GM18873 (cell line): ENCODE data around the gene ALDOA.

Source experiments
- ATAC-seq: cut with Tn5 transposase; IDR thresholded peaks from one replicate; pipeline ENCODE4 v1.9.1; 2021; ENCODE audit warnings: mild to moderate bottlenecking, moderate library complexity, moderate number of reproducible peaks; ENCODE audit not compliant: unreplicated experiment, low FRiP score

ALDOA gene

DNA sequence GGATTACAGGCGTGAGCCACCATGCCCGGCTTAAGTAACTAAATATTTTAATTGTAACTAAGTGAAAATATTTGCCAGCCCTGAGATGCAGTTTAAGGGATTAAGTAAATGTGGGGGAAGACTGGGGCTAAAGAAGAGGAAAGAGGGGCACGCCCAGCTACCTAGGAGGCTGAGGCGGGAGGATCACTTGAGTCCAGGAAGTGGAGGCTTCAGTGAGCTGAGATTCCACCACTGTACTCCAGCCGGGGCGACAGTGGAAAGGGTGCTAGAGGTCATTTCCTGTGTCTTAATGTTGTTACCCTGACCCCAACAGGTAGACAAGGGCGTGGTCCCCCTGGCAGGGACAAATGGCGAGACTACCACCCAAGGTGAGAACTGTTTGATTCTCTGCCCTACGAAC lies 2.8 kb downstream of the ALDOA start:
- ATAC-seq: no peak

DNA sequence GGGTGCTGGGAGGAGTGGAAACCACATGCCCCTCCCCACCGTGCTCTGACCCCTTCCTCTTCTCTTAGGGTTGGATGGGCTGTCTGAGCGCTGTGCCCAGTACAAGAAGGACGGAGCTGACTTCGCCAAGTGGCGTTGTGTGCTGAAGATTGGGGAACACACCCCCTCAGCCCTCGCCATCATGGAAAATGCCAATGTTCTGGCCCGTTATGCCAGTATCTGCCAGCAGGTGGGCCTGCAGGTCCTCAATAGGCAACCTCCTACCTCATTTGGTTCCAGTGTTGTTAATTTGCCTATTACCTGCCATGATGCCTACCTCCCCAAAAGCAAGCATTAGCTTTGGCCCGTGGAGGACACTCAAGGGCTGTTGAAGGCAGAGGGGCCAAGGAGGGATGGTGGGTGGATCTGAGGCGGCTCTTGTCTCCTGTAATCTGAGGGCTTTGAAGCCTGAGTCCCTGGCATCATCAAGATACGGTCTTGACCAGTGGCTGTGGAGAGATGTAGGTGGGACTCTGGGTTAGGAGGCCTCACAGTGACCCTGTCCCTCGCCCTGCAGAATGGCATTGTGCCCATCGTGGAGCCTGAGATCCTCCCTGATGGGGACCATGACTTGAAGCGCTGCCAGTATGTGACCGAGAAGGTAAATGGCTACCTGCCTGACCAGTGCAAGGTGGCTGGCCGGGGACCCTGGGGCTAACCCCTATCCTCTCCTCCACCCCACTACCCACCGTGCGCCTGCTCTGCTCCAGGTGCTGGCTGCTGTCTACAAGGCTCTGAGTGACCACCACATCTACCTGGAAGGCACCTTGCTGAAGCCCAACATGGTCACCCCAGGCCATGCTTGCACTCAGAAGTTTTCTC lies 3.4 kb downstream of the ALDOA start:
- no peak for ATAC-seq

DNA sequence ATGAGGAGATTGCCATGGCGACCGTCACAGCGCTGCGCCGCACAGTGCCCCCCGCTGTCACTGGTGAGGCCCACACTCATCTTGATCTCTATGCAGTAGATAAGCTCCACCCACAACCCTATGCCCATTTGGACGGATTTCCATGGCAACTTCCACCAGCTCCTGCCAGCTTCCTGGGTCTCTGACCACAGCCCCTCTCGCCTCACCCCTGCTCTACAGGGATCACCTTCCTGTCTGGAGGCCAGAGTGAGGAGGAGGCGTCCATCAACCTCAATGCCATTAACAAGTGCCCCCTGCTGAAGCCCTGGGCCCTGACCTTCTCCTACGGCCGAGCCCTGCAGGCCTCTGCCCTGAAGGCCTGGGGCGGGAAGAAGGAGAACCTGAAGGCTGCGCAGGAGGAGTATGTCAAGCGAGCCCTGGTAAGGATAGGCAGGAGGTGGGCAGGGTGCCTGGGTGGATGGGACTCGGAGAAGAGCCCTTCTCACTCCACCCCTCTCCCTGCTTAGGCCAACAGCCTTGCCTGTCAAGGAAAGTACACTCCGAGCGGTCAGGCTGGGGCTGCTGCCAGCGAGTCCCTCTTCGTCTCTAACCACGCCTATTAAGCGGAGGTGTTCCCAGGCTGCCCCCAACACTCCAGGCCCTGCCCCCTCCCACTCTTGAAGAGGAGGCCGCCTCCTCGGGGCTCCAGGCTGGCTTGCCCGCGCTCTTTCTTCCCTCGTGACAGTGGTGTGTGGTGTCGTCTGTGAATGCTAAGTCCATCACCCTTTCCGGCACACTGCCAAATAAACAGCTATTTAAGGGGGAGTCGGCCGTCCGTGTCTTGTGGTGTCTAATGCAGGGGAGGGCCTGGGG lies 4.3 kb downstream of the ALDOA start:
- no peak for ATAC-seq

DNA sequence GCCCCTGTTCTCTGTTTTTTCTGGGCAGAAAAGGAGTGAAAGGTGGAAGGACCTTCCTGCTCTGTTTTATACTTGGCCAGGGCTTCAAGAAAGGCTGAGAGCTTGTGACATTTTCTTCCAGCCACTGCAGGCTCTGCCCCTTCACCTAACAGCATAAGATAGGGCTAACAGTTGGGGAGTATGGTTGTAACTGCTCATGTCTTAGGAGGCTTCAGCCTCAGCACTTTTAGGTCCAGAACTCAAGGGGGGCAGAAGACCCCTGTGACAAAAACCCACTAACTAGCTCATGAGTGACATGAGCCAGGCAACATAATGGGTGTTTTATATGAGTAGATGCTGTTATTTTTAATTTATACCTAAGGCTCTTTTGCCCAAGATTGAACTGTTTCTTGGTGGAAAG lies 4.9 kb downstream of the ALDOA start:
- ATAC-seq: no peak

DNA sequence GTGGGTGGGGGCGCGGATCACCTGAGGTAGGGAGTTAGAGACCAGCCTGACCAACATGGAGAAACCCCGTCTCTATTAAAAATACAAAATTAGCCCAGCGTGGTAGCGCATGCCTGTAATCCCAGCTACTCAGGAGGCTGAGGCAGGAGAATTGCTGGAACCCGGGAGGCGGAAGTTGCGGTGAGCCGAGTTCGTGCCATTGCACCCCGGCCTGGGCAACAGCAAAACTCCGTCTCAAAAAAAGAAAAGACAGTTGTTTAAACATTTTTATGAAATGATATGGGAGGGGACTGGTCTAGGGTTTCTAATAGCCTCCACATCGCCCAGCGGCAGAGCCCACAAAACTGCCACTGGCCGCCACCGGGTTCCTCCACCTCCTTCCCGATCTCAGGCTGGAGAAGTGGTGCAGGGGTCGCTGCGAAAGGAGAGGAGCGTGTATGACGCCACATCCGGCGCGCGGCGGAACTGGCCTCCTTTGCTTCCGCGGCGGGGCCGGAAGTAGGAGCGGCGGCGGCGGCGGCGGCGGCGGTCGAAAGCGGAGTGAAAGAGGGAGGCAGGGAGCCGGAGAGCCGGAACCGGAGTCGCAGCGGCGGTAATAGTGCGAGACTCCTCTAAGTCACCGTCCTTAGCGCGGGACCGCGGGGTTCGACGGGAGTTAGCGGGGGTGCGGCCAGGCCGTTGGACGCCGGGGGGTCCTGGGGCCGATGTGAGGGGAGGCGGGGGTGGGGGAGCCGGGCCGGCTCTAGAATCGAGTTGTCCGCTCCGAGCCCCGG lies 10.1 kb downstream of the ALDOA start, which contains the start of gene PPP4C:
PPP4C (plus strand) TSS at position 492 of the 773 bp plus-strand sequence. CDS start 384 bp downstream, outside the sequence.
- no peak for ATAC-seq

GRCh38 chr16:30076276-30076791 lies 10.8 kb downstream of the ALDOA start:
- ATAC-seq: no peak

DNA sequence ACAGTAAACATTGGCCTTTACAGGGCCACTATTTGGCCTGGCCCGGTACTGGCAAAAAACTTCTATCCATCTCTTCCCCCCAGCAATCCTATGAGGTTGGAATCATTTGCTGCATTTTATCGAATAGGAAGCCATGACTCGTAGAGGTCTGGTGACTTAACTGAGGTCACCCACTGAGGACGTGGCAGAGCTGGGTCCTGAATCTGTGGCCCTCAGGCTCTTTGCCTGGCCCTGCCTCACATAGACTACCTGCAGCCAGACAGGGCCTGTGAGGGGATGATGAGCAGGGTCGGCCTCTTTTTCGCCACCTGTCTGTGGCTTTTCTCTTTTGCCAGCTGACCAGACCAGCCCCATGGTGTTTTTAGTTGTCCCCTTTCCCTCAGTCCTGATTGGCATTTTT lies 12.1 kb downstream of the ALDOA start:
- ATAC-seq: no peak

- no peak for ATAC-seq
These were observed 13.2 kb downstream of the ALDOA start for GRCh38 chr16:30078744-30079143.

DNA sequence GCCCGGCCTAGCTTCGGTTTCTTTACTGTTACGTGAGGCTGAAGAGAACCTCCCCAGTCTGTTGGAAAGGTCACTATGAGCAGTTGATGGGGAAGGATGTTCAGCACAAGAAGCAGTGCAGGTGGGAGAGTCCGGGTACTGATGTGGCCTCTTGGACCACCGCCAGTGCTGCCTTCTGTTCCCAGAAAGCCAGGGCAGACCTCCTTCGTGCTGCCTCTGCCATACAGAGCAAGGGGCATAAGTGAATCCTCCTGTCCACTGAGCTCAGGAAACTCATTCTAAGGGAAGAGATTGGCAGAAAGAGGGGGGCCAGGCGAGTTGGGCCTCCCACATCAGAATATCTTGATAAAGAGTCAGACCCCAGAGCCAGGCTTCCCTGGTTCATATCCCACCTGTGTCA lies 13.9 kb downstream of the ALDOA start:
- no peak for ATAC-seq

DNA sequence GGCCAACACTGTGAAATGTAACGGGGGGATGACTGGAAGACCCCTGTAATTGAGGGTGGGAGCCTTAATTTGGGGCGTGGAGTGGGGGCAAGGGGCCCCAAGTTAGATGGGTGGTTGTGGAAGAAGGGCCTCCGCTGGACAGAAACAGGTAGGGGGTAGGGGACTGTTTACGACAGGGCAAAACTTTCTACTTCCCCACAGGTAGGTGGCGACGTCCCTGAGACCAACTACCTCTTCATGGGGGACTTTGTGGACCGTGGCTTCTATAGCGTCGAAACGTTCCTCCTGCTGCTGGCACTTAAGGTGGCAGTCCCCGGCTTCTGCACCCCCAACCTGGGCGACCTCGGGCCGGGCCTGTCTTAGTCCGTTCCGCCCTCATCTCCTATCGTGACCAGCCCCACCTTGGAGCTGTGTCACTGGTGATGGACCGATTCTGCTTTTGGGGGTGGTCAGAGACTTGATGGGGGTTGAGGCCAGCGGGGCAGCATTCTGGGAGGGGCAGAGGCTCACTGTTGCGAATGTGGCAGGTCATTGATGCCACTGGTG lies 17.1 kb downstream of the ALDOA start:
- ATAC-seq: no peak

GRCh38 chr16:30083216-30084055 lies 17.9 kb downstream of the ALDOA start:
- ATAC-seq: no peak

GRCh38 chr16:30084096-30084815 lies 18.7 kb downstream of the ALDOA start:
- ATAC-seq: no peak

DNA sequence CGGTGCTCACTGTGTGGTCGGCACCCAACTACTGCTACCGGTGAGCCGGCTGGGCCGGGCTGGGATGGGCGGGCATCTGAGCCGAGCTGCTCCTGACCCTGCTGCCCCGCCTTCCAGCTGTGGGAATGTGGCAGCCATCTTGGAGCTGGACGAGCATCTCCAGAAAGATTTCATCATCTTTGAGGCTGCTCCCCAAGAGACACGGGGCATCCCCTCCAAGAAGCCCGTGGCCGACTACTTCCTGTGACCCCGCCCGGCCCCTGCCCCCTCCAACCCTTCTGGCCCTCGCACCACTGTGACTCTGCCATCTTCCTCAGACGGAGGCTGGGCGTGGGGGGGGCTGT lies 19.2 kb downstream of the ALDOA start:
- ATAC-seq: no peak

DNA sequence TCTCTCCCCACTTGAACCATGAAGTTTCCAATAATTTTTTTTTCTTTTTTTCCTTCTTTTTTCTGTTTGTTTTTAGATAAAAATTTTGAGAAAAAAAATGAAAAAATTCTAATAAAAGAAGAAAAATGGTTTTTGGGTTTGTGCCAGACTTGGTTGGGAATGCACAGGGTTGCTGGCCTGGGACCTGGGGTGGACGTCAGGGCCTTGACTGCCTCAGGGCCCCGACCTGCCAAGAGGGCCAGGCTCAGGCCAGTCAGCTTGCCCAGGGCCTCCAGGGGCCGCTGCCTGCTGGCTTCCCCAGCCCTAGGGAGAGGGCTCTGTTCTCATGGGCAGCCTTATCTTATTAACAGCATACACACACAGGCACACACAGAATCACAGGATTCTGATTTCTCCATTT lies 19.7 kb downstream of the ALDOA start:
- ATAC-seq: no peak

DNA sequence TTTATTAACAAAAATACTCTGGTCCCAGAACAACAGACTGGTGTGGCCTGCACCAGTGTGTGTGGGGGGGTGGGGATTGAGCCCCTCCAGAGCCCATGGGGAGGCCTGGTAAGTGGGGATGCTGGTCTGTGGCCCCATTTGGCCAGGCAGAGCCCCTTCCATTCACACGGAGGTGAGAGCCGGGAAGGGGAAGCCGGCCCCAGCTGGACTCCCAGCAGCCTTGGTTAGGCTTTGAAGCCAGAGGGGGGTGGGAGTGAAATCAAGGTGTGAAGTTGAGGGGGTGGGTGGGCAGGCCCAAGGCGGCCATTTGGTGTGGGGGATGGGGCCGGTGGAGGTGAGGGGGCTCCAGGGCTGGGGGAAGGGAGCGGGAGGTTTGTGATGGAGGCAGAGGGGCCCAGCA lies 20.3 kb downstream of the ALDOA start:
- no peak for ATAC-seq

GRCh38 chr16:30086291-30087140 lies 21.0 kb downstream of the ALDOA start:
- ATAC-seq: no peak

GRCh38 chr16:30087181-30087898 lies 21.8 kb downstream of the ALDOA start:
- no peak for ATAC-seq
